NCI-H146 treated with DMSO at 0.1 percent for 48 hours (cell line): ENCODE data around the gene ENO1.
"Not testable (repeated sequence)": the region's sequence is repeated elsewhere in the genome, so short reads cannot be mapped to it uniquely, and the experiment has no call there.

ENCODE experiments used
- DNase-seq: peaks from one replicate; lab custom pipeline; 2025; ENCODE audit not compliant: unreplicated experiment; lab: John Stamatoyannopoulos, UW

The ENO1 gene

DNA sequence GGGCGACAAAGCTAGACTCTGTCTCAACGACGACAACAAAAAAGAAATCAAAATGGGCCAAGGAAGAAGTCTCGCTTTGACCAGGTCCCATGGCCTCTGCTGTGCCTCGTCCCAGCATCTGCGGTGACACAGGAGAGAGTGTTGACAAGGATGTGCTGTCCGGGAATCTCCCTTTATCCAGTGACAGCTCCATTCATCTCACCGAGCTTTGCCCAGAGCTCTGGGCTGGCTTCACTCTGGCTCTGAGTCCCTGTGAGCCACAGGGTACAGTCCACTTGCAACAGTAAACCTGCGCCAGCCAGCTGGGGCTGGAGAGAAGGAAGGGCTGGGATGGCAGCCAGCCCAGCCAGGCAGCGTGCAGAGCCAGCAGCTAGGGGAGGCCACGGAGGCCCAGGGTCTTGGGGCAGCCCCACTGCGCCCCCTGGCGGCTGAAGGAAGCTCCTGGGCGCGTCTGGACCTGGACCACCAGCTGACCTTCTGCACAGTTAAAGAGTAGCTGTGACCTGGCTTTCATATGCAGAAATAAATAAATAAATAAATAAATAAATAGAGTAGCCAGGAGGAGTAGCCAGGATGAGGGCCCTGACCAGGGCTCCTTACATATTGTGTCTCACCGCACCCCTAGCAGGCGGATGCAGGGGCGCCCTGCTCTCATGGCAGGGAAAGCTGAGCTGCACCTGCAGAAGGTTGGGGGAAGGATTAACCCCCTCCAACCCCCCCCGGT is 29.7 kb downstream of the ENO1 start:
- peak; percentile 47 for DNase-seq

DNA sequence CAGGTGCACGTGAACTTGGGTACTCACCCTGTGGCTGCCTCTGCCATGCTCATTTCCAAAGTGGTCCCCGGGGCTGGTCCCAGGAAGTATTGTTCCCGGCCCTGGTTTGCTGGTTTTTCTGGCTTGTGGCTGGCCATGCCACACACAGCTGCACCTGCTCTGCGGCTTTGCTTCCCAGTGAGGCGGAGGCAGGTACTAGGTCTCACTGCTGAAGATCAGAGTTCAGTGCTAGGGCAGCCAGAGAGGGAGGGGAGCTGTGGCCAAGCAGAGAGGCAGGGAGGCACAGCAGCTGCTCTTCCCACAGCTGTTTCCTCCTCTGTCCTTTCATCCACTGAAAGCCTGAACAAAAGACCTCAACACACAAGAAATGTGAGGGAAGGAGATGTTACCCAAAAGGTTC is 30.5 kb downstream of the ENO1 start:
- no peak for DNase-seq

DNA sequence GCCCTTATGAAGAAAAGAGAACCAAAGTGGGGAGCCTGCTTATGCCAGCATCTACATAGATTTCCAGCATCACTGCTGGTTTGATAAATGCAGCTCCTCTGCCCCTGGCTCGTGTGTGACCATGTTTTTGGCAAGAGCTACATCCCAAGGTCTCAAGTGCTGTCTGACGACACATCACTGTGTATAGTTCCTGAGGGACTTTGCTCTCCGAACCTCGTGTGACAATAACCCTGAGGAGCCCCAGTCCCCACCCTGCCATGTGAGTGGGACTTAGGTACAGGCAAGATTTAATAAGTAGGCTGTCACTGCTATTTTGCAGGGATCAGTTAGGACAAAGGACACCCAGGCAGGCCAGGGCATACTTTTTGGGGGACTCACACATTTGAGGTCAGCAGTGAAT is 32.2 kb downstream of the ENO1 start:
- no peak for DNase-seq

DNA sequence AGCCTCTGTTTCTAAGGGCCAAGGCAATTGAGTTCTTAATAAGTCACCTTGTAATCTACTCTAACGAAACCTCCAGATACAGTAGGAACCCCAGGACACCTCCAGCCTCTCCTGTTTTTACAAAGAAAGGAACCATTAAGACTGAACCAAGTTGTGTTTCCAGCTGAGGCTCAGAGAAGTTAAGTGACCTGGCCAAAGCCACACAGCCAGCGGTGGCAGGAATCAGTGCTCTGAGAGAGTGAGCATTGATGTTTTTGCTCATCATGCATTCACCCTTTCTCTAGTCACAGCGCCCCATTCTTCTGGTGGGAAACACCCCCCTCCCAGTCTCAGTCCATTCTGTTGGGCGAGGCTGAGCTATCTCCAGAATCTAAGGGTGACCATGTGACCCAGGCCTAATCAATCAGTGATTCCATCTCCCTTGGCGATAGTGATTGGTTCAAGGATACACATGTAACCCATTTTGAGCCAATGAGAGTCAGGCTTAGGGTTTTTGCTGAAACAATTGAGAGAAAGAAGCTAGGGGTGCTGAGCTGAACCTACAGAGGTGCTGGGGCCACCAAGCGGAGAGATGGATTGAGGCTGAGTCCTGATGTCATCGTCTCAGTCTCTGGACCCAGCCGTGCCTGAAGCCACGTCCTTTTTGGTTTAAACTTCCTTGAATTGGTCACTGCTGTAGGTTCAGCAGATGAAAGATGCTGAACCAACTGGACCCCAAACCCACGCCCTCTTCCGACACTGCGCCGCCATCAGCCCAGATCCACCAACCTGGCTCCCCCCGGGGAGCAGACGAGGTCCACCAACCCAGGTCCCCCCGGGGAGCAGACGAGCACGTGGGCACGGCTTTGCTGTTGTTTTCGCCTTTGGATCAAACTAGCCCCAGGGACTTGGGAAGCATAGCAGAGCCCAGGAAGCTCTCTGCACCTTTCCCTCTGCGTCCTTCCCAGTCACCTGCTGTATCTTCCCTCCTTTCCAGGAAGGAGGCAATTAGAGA is 33.1 kb downstream of the ENO1 start:
- no peak for DNase-seq

DNA sequence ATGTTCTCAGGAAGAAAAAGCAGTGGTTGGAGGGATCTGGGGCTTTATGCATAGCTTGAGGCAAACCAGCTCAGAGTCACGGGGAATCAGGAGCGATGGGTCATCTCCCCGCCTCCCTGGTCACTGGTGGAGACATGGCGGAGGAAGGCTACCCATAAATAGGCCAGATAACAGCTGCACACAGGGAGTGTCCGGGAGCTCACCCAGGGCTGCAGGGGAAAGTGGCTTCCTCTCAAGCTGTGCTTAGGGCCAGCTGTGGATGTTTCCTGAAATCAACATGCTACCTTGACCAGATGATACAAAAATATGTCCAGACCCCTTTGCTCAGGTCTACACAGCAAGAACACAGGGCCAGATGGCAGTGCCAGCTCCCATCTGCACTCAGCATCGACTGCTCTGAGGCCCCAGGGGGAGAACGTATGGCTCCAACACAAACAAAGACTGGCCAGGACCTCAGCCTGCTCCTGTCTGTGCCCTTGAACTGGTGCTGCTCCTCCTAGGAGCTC is 33.9 kb downstream of the ENO1 start:
- DNase-seq = no peak

DNA sequence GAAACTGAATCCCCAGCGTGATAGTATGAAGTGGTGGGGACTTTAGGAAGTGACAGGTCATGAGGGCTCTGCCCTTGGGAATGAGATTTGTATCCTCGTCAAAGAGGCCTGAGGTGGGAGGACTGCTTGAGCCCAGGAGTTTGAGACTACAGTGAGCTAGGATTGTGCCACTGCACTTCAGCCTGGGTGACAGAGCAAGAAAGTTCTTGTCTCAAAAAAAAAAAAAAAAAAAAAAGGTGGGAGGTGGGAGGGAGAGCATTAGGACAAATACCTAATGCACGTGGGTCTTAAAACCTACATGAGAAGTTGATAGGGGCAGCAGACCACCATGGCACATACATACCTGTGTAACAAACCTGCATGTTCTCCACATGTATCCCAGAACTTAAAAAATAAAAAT is 37.1 kb downstream of the ENO1 start:
- DNase-seq = no peak

DNA sequence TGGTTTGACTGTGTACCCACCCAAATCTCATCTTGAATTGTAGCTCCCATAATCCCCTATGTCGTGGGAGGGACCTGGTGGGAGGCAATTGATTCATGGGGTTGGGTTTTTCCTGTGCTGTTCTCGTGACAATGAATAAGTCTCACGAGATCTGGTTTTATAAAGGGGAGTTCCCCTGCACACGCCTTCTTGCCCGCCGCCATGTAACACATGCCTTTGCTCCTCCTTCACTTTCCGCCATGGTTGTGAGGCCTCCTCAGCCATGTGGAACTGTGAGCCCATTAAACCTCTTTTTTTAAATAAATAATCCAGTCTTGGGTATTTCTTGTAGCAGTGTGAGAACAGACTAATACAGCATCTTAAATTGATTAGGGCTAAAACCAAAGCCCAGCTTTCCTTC is 38.5 kb downstream of the ENO1 start:
- no peak for DNase-seq

DNA sequence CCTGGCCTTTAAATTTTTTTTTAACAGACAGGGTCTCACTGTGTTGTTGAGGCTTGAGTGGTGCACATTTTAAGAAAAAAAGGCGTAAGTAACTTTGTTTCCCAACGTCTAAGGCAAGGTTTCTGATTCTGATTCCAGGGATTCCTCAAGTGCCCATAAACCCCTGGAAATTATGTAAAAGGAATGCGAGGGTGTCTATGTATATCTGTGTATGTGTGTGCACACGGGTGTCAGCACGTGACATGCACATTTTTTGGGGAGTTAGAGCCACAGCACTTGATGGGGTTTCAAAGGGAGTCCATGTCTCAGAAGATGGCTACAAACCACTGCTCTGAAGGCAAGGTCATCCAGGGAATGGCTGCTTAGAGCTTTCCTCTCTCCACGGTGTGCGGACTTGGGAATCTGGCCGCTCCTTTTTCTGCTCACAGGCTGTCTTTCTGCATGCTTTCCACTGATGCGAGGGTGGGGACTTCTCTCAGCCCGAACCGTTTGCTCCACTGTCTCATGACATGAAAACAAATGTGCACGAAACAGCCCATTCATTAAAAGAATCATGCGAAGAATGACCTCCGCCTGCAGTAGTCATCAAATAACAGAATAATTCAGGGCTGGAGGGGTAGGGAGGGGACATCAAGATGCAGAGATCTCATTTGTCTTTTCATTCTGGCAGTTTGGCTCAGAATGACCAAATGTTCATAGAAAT is 42.4 kb downstream of the ENO1 start:
- DNase-seq = no peak

DNA sequence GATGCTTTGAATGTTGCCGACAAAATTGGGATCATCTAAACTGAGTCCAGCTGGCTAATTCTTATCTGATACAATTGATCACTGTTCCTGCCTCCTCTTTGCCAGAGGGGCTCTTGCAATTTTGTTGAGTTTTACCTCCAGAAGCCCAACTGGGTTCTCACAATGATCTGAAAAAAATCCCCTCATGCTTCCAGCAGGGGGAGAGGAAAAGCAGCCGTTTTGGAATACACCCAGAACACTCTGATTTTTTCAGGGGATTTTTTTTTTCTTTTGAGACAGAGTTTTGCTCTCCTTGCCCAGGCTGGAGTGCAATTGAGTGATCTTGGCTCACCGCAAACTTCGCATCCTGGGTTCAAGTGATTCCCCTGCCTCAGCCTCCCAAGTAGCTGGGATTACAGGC is 47.1 kb downstream of the ENO1 start:
- DNase-seq = no peak

DNA sequence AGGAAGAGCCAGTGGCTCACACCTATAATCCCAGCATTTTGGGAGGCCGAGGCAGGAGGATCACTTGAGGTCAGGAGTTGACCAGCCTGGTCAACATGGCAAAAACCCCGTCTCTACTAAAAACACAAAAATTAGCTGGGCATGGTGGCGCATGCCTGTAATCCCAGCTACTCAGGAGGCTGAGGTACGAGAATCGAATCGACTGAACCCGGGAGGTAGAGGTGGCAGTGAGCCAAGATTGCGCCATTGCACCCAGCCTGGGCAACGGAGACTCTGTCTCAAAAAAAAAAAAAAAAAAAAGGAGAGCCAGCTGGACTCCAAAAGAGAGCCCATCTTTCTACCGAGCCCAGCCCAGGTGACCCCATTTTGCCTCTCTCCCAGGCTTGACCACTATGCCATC is 47.8 kb downstream of the ENO1 start:
- DNase-seq = not testable (repeated sequence)

DNA sequence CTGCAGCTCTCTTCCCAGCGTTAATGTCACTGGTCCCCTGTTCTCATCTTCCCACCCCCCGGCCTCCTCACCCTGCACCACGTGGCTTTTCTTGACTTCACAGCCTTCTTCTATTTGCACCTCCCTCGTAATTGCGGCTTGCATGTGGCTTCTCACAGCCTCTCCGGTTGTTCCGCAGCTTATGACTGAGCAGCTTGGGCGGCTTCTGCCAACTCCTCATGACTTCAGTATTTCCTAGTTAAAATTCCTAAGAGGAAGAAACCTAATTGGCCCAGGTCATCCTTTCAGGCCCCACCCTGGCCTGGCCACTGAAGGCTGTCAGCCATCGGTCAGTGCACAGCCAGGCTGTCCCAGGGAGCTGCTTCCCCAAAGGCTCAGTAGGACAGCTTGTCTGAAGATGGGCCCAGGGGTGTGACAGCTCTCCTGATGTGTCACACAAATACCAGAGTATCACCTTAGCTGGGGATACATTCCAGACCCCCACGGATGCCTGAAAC is 52.5 kb downstream of the ENO1 start:
- no peak for DNase-seq

DNA sequence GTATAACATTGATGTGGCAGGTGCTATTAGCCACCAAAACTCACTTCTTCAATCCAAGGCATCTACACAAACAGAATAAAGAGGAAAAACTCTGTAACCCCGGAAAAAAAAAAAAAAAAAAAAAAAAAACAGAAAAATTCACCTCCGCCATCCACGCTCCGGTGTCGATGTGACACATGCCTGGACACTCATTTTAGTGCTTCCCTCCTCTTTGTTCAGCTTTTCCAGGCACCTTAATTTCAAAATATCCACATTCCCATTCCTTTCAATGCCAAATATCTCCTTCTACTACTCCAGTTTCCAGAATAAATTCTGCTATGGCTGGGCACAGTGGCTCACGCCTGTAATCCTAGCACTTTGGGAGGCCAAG is 55.2 kb downstream of the ENO1 start:
- DNase-seq = no peak

DNA sequence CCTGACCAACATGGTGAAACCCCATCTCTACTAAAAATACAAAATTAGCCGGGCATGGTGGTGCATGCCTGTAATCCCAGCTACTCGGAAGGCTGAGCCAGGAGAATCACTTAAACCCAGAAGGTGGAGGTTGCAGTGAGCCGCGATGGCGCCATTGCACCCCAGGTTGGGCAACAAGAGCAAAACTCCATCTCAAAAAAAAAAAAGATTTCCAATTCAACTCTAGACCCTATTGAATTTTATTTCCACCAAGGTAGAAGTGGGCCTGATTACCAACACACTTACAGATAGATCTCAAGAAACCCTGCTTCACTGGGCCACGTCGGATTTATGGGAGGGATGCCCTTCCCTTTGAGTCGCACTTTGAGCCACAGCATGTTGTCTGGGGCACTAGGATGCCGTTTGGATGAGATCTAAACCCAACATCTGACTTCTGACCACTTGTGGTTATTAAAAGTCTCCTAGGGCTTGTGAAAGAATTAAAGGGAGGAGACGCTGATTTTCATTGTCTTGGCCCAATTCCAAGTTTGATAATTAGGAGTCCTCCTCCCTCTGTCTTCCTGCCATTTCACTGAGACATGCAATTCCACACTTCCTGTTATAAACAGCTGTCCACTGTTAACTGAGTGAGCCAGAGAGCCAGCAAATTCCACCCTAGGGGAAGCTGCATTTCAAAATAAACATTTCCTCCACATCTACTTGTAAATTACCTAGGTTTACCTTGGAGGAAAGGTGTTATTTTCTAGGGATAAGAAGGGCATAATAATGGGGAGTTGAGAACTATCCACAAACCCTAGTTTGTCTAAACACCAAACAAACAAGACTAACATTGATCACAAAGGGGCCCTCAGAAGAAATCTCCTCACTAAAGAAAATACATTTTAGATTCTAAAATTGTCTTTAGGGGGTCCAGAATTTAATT is 55.9 kb downstream of the ENO1 start:
- peak; percentile 67 for DNase-seq

DNA sequence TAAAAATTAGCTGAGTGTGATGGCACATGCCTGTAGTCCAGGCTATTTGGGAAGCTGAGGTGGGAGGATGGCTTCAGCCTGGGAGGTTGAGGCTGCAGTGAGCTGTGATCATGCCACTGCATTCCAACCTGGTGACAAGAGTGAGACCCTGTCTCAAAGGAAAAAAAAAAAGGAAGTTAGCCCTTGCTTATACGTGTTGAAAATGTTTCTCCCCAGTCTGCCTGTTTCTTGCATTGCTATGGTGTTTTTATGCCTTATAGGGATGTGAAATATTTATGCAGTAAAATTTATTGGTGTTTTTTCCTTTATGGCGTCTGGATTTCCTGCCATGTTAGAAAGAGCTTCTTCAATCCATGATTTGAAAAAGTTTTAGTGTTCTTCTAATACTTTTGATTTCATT is 57.4 kb downstream of the ENO1 start:
- DNase-seq = no peak

DNA sequence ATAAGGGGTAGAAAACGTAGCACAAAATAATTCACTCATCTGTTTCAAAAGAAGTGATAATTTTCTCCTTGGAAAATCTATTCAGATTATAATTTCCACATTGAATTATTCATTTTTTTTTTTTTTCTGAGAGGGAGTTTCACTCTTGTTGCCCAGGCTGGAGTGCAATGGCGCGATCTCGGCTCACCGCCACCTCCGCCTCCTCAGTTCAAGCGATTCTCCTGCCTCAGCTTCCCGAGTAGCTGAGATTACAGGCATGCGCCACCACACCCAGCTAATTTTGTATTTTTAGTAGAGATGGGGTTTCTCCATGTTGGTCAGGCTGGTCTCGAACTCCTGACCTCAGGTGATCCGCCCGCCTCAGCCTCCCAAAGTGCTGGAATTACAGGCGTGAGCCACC is 59.7 kb downstream of the ENO1 start:
- DNase-seq = not testable (repeated sequence)

DNA sequence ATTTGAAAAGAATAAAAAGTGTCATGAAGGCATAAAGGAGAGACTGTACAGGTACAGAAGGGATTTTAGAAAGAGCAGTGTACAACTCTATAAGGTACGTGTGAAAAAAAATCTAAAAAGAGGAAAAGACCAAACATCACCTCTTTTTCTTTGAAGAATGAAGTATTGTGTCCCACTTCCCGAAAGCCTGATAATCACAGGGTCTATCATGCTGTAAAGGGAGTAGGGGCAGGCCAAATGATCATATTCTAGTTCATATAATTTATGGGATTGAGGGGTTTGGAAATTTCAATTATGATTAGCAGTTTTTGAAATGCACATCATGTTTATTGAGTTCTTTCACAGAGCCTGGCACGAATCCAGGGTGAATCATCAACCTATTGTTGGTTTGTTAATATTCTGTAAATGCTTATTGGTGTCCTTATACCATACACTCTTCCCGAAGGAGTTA is 60.1 kb downstream of the ENO1 start:
- no peak for DNase-seq

DNA sequence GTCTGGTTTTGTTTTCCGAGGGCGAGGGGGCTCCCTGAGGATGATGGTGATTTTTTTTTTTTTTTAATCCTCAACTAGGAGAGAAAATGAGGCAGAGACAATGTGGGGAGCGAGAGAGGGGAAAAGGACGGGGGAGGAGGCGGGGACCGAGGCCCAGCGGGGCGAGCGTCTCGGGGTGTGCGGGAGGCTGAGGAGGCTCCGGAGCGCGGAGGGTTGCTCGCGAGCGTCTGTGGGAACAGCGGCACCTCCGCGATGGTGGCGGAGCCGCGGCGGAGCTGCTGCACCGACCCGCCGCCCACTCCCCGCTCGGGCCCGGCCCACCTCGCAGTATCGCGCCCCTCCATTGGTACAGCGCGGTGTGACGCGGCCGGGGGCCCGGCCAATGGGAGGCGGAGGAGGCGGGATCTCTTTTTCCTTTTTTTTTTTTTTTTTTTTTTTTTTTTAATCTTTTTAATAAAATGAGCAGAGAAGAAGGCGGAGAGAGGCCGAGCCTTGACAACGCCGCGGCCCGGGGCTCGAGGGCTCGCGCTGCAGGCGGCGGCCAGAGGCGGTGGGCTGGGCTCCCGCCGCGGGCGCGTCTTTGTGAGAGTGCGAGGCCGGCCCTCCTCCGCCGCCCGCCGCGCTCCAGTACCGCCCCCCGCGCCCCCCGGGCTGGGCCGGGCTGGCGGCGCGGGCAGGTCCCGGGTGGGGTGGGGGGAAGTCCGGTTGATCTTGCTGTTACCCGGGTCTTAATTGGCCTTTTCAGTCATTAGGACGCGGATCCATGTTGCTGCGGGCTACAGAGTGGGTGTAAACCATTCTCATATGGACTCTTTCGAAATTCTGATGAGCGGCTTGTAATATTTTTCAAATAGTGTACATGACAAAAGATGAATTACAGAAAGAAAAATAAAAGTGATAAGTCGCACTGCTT is 60.8 kb downstream of the ENO1 start, which contains the start of gene RERE:
TSS of gene RERE (minus strand) at position 229 of the 913 bp plus-strand sequence.
- peak; percentile 83 for DNase-seq

DNA sequence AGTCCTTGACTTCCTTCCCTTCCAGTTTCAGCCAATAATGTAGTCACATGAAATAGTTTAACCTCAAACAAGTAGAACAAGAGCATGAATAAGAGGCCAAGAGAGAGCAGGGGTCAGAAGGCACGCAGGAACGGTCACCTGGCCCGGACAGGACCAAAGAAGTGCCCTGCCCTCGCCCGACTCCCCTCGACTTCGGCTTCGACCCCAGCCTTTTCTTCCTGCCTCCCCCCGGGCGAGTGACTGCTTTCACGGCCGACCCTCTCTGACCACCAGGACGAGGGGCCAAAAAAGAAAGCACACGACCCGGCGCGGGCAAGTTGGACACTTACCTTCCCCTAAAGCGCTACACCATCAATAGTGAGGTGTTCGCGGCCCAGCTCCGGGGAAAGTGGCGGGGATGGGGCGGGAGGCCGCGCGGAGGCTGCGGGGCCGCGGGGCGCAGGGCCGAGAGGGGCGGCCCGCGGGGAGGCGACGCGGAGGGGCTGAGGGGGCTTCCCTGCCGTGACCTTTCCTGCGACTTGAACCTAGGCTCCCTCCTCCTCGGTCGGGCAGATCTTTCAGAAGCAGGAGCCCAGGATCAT is 61.6 kb downstream of the ENO1 start:
- no peak for DNase-seq

DNA sequence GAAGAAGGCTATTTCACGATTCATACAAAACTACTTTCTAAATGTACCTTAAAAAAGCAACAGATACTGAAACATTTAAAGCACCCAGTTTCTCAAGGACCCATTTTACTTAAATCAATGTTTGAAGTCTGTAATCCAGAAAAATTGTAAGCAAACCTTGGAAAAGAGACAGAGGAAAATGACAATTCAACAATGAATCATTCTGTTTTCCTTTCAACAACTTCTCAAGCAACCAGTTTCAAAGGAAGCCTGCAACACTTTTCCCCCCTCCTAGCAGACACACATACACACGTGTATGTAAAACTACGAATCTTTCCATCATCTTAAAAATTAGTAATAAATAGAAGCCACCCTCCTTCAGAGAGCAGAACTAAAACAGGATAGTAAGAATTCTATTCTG is 62.2 kb downstream of the ENO1 start:
- DNase-seq = no peak
